Activated CD8-positive, alpha-beta memory T cell treated with anti-CD3 and anti-CD28 coated beads, Interleukin-2, amount 50 U/mL, for 48 hours (primary cell): ENCODE results near the gene KLHL1.

Experiments used
- DNase-seq: peaks from one replicate; pipeline ENCODE4 v3.0.0-alpha.2; 2020

The KLHL1 gene

DNA sequence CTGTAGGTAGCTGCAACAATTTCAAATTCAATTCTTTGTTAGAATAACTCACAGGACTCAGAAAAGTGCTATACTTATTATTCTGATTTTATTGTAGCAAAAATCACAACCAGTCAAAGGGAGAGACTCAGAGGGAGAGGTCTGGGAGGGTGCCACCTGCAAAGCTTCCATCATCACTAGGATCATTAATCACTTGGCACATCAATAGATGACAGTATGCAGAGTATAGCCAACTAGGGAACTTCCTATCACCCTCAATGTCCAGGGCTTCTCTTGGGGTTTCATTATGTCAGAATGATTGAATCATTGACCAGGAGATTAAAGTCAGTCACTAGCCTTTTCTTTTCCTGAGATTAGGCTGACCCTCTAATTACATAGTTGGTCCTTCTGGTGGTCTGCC lies 432.0 kb downstream of the KLHL1 start:
- no peak for DNase-seq

GRCh38 chr13:69660155-69660554 lies 448.1 kb downstream of the KLHL1 start:
- DNase-seq: no peak

DNA sequence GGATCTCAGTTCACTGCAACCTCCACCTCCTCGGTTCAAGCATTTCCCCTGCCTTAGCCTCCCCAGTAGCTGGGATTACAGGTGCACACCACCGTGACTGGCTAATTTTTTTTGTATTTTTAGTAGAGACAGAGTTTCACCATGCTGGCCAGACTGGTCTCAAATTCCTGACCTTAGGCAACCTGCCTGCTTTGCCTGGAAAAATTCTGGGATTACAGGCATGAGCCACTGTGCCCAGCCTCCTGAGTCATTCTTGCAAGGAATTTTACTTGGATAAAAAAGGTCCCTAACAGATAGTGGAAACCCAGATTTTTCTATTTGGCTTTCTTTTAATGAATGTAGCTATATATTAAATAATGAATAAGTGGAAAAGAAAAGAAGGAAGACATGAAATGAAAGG lies 450.6 kb downstream of the KLHL1 start:
- no peak for DNase-seq

DNA sequence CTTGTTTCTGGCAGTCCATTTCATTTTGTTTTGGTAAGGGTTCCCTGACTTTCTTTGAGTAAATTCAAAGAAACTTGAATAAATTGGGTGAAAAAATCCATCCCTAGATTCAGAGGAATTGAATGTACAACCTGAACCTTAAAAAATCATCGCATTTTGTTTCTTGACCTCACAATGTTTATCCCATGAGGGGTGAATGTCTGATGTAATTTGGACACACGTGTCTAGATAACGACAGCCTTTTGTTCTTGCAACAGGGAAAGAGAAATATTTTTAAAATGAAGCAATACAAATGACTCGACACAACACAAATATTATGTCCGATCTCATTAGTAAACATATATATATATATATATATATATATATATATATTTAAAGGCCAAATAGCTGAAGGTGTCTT lies 453.9 kb downstream of the KLHL1 start:
- DNase-seq: no peak
